ENCODE results near the gene EEPD1. TPM values are rescaled to one million over a fixed set of nuclear protein-coding genes. Genes with fewer than 3 reads are reported as not detected.

The EEPD1 gene
- total RNA-seq, 1 experiment from 2014 or later = 0.70 TPM

- no TSS peak for BruUV-seq (replicated peaks)
- H3K27ac Mint-ChIP-seq (ENCODE audit: low read depth, unreplicated experiment) = no peak overlapping the region
- no peak overlapping the region for H3K4me3 Mint-ChIP-seq (ENCODE audit: unreplicated experiment)
- H3K4me1 Mint-ChIP-seq (ENCODE audit: insufficient read depth, unreplicated experiment) = no peaks in the 10 kb centered on the region
- intact Hi-C loops (cut with micrococcal nuclease) = no loop called here
- no peak for TF ChIP-seq CTCF (IDR thresholded peaks at IDR 0.05; ENCODE audit: unreplicated experiment)
- DNase-seq (ENCODE audit: unreplicated experiment) = no peak
- POLR2A ChIA-PET = interaction anchor here (0.6 kb wide), 1 partner anchor 62 kb away, joined by 4 read pairs; no protein-coding TSS in a partner anchor
- CTCF ChIA-PET = interaction anchor here (1.0 to 1.7 kb wide), 2 partner anchors 50 to 54 kb away, joined by 3 to 6 read pairs; no protein-coding TSS in a partner anchor
- H3K9me3 Mint-ChIP-seq (ENCODE audit: unreplicated experiment) = no peaks in the 10 kb centered on the region
- H3K27me3 Mint-ChIP-seq (ENCODE audit: insufficient read depth, unreplicated experiment) = no peaks in the 10 kb centered on the region
- H3K36me3 Mint-ChIP-seq (ENCODE audit: insufficient read depth, unreplicated experiment) = peaks cover 6% of the 10 kb centered on the region
Observed at GRCh38 chr7:36180121-36180520, 27.1 kb downstream of the EEPD1 start.

GRCh38 chr7:36181668-36182067, 28.6 kb downstream of the EEPD1 start:
- ChIA-PET CTCF (no interaction called here), POLR2A (no interaction called here)
- H3K36me3 Mint-ChIP-seq (ENCODE audit: insufficient read depth, unreplicated experiment) = peaks cover 6% of the 10 kb centered on the region
- no TSS peak for BruUV-seq (replicated peaks)
- no peaks in the 10 kb centered on the region for H3K9me3 Mint-ChIP-seq (ENCODE audit: unreplicated experiment)
- H3K27ac Mint-ChIP-seq (ENCODE audit: low read depth, unreplicated experiment) = no peak overlapping the region
- no peak for DNase-seq (ENCODE audit: unreplicated experiment)
- peaks cover 8% of the 10 kb centered on the region for H3K4me1 Mint-ChIP-seq (ENCODE audit: insufficient read depth, unreplicated experiment)
- H3K4me3 Mint-ChIP-seq (ENCODE audit: unreplicated experiment) = no peak overlapping the region
- intact Hi-C loops (cut with micrococcal nuclease) = no loop called here
- TF ChIP-seq CTCF (IDR thresholded peaks at IDR 0.05; ENCODE audit: unreplicated experiment) = no peak
- no peaks in the 10 kb centered on the region for H3K27me3 Mint-ChIP-seq (ENCODE audit: insufficient read depth, unreplicated experiment)

GRCh38 chr7:36182854-36183604, 30.0 kb downstream of the EEPD1 start:
- ChIA-PET CTCF (interaction anchor here (0.6 kb wide), 1 partner anchor 108 kb away, joined by 3 read pairs; no protein-coding TSS in a partner anchor), POLR2A (interaction anchor here (0.6 kb wide), 1 partner anchor 211 kb away, joined by 3 read pairs; no protein-coding TSS in a partner anchor)
- TF ChIP-seq CTCF (IDR thresholded peaks at IDR 0.05; ENCODE audit: unreplicated experiment) = no peak
- BruUV-seq (replicated peaks) = no TSS peak
- no peak overlapping the region for H3K27ac Mint-ChIP-seq (ENCODE audit: low read depth, unreplicated experiment)
- DNase-seq (ENCODE audit: unreplicated experiment) = no peak
- no peak overlapping the region for H3K4me3 Mint-ChIP-seq (ENCODE audit: unreplicated experiment)
- H3K4me1 Mint-ChIP-seq (ENCODE audit: insufficient read depth, unreplicated experiment) = peaks cover 8% of the 10 kb centered on the region
- H3K27me3 Mint-ChIP-seq (ENCODE audit: insufficient read depth, unreplicated experiment) = no peaks in the 10 kb centered on the region
- intact Hi-C loops (cut with micrococcal nuclease) = no loop called here
- no peaks in the 10 kb centered on the region for H3K9me3 Mint-ChIP-seq (ENCODE audit: unreplicated experiment)
- H3K36me3 Mint-ChIP-seq (ENCODE audit: insufficient read depth, unreplicated experiment) = peaks cover 6% of the 10 kb centered on the region

- no peaks in the 10 kb centered on the region for H3K36me3 Mint-ChIP-seq (ENCODE audit: insufficient read depth, unreplicated experiment)
- no TSS peak for BruUV-seq (replicated peaks)
- H3K9me3 Mint-ChIP-seq (ENCODE audit: unreplicated experiment) = no peaks in the 10 kb centered on the region
- ChIA-PET CTCF (interaction anchor here (0.6 kb wide), 1 partner anchor 181 kb away, joined by 3 read pairs; no protein-coding TSS in a partner anchor), POLR2A (no interaction called here)
- no peak for DNase-seq (ENCODE audit: unreplicated experiment)
- H3K27me3 Mint-ChIP-seq (ENCODE audit: insufficient read depth, unreplicated experiment) = no peaks in the 10 kb centered on the region
- intact Hi-C loops (cut with micrococcal nuclease) = no loop called here
- H3K27ac Mint-ChIP-seq (ENCODE audit: low read depth, unreplicated experiment) = no peak overlapping the region
- no peak for TF ChIP-seq CTCF (IDR thresholded peaks at IDR 0.05; ENCODE audit: unreplicated experiment)
- H3K4me3 Mint-ChIP-seq (ENCODE audit: unreplicated experiment) = no peak overlapping the region
- H3K4me1 Mint-ChIP-seq (ENCODE audit: insufficient read depth, unreplicated experiment) = peaks cover 8% of the 10 kb centered on the region
Observed at GRCh38 chr7:36185092-36185491, 32.0 kb downstream of the EEPD1 start.

All from MCF 10A (cell line).